Measurements from ENCODE around the gene DRD4.
A peak's percentile ranks its signal among the peaks of the same experiment; 100 is the strongest.

Gene DRD4
- 0.07 to 0.77 (median 0.11) reads per million in 3 experiments for total RNA-seq

- DNase-seq: no peak
These were observed at the start of gene DRD4 for GRCh38 chr11:636511-637332. DRD4 (plus strand) TSS chr11:637269; CDS start chr11:637305, 36 bp downstream.

GRCh38 chr11:587546-587945 is 49.5 kb upstream of the DRD4 start:
- no peak for DNase-seq

GRCh38 chr11:587978-588380 is 49.1 kb upstream of the DRD4 start:
- DNase-seq: peak; percentile 78

- DNase-seq: no peak
These were observed 47.3 kb upstream of the DRD4 start for GRCh38 chr11:589798-590197.

- DNase-seq: no peak
These were observed 46.1 kb upstream of the DRD4 start for GRCh38 chr11:590997-591396.

- DNase-seq: no peak
These were observed 44.6 kb upstream of the DRD4 start for GRCh38 chr11:592501-592900.

- no peak for DNase-seq
These were observed 44.2 kb upstream of the DRD4 start for GRCh38 chr11:592918-593317.

- no peak for DNase-seq
These were observed 43.7 kb upstream of the DRD4 start for GRCh38 chr11:593347-593746.

- DNase-seq: no peak
These were observed 41.7 kb upstream of the DRD4 start for GRCh38 chr11:595400-595799.

GRCh38 chr11:596374-596773 is 40.7 kb upstream of the DRD4 start:
- no peak for DNase-seq

- DNase-seq: no peak
These were observed 39.8 kb upstream of the DRD4 start for GRCh38 chr11:597166-597725.

GRCh38 chr11:598005-598680 is 38.9 kb upstream of the DRD4 start:
- DNase-seq: no peak

GRCh38 chr11:601573-602245 is 35.4 kb upstream of the DRD4 start:
- no peak for DNase-seq

- no peak for DNase-seq
These were observed 33.9 kb upstream of the DRD4 start for GRCh38 chr11:603154-603553.

GRCh38 chr11:605286-606129 is 31.6 kb upstream of the DRD4 start:
- no peak for DNase-seq

GRCh38 chr11:606245-606644 is 30.8 kb upstream of the DRD4 start:
- no peak for DNase-seq

- DNase-seq: no peak
These were observed 29.9 kb upstream of the DRD4 start for GRCh38 chr11:607020-607780.

- DNase-seq: no peak
These were observed 29.0 kb upstream of the DRD4 start for GRCh38 chr11:607971-608659.

- no peak for DNase-seq
These were observed 28.2 kb upstream of the DRD4 start for GRCh38 chr11:608791-609251.

GRCh38 chr11:609341-609811 is 27.7 kb upstream of the DRD4 start:
- DNase-seq: no peak

All from central memory CD4-positive, alpha-beta T cell (primary cell).